BLaER1 treated with 17β-estradiol and CSF1 and Interleukin-3, amounts not matched to agents 10 nM and 100 nM (cell line): Measurements from ENCODE around the gene ADAMTS2.

Experiments
- H3K27ac ChIP-seq, 11 experiments: shearing (Covaris generic); formaldehyde crosslinking; 2 replicates each; pipeline ENCODE4 v1.8.1; 2022
- H3K27me3 ChIP-seq, 11 experiments: shearing (Covaris generic); formaldehyde crosslinking; 2 replicates each; pipeline ENCODE4 v1.8.1; 2022
- H3K36me3 ChIP-seq, 11 experiments: shearing (Covaris generic); formaldehyde crosslinking; 2 replicates each; pipeline ENCODE4 v1.8.1; 2022
- H3K4me1 ChIP-seq, 10 experiments: shearing (Covaris generic); formaldehyde crosslinking; 2 replicates each; pipeline ENCODE4 v1.8.1; 2022
- H3K4me2 ChIP-seq, 11 experiments: shearing (Covaris generic); formaldehyde crosslinking; 2 replicates each; pipeline ENCODE4 v1.8.1; 2022
- H3K4me3 ChIP-seq, 10 experiments: shearing (Covaris generic); formaldehyde crosslinking; 2 replicates each; pipeline ENCODE4 v1.8.1; 2022
- H3K9ac ChIP-seq, 11 experiments: shearing (Covaris generic); formaldehyde crosslinking; 2 replicates each; pipeline ENCODE4 v1.8.1; 2022
- H3K9me3 ChIP-seq, 11 experiments: shearing (Covaris generic); formaldehyde crosslinking; replicated peaks in 1 of 11; 2 replicates each; pipeline ENCODE4 v1.8.1; 2022
- H4K20me1 ChIP-seq, 11 experiments: shearing (Covaris generic); formaldehyde crosslinking; 2 replicates each; pipeline ENCODE4 v1.8.1; 2022
- Cebpa-rat ChIP-seq, 11 experiments: shearing (Covaris generic); IDR thresholded peaks; 2 replicates each; pipeline ENCODE4 v1.8.1; 2022

Gene ADAMTS2

DNA sequence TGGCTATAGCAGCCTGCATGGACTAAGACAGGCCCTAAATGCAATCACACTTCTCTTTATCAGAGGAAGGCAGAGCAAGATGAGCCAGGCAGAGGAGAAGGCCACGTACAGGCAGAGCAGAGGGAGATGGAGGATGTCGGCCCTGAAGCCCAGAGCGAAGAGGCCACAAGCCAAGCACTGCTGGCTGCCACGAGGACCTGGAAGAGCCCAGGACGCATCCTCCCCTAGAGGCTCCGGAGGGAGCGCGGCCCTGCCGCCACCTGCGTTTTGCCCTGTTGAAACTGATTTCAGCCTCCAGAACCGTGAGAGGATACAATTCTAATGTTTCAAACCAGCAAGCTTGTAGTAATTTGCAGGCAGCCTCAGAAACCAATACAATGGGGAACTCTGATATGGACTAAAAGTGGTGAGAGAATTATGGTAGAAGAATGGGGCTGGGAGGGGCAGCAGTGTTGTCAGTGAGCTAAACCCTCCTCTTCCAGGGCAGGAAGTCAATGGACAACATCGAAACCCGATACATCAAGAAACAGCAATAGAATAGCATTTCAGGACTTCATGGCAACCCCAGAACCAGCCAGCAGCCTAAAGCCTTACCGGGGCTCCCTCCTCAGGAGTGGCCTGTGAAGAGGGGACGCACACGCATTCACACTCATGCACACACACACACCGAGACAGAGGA lies 32.6 kb downstream of the ADAMTS2 start:
- Histone ChIP-seq H3K4me2 (no peak overlapping the region), H3K9me3 (peaks cover 0 to 7% (median 0%) of the 10 kb centered on the region in 11 experiments; a peak in 3 of 22 replicates), H3K36me3 (no peaks in the 10 kb centered on the region), H3K4me1 (peaks cover 0 to 27% (median 23%) of the 10 kb centered on the region in 10 experiments; a peak in 13 of 20 replicates), H3K27ac (no peak overlapping the region), H3K9ac (no peak overlapping the region), H4K20me1 (peaks cover 0 to 5% (median 0%) of the 10 kb centered on the region in 11 experiments; a peak in 2 of 22 replicates), H3K27me3 (no peaks in the 10 kb centered on the region), H3K4me3 (no peak overlapping the region)
- no peak for TF ChIP-seq Cebpa-rat (IDR thresholded peaks at IDR 0.05)

DNA sequence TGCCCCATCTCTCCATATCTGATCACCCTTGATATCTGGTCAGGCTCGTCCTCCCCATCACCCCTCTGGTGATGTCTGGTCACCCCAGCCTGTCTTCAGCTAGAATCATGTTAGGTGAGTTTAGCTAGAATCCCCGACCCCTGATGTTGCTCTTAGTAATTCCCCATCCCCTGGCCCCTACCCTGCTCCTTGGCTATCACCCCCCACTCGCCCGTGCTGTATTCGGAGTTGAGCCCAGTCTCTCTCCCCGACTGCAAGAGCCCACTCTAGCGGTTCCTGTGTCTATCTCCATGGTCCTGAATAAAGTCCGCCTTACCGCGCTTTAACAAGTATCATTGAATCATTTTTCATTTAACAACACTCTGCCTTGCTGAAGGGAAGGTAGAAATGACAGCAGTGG lies 33.7 kb downstream of the ADAMTS2 start:
- H3K36me3 ChIP-seq: no peaks in the 10 kb centered on the region
- no peak overlapping the region for H3K27ac ChIP-seq
- no peak overlapping the region for H3K4me3 ChIP-seq
- H3K9ac ChIP-seq: no peak overlapping the region
- H4K20me1 ChIP-seq: no peaks in the 10 kb centered on the region; a peak in 1 of 22 replicates
- H3K4me2 ChIP-seq: peak overlapping the region in 2 of 11 experiments; percentile 50 to 65; a peak in 4 of 22 replicates
- peaks cover 0 to 27% (median 23%) of the 10 kb centered on the region in 10 experiments; a peak in 13 of 20 replicates for H3K4me1 ChIP-seq
- H3K9me3 ChIP-seq: peaks cover 0 to 7% (median 0%) of the 10 kb centered on the region in 11 experiments; a peak in 3 of 22 replicates
- H3K27me3 ChIP-seq: no peaks in the 10 kb centered on the region
- no peak for TF ChIP-seq Cebpa-rat (IDR thresholded peaks at IDR 0.05)

DNA sequence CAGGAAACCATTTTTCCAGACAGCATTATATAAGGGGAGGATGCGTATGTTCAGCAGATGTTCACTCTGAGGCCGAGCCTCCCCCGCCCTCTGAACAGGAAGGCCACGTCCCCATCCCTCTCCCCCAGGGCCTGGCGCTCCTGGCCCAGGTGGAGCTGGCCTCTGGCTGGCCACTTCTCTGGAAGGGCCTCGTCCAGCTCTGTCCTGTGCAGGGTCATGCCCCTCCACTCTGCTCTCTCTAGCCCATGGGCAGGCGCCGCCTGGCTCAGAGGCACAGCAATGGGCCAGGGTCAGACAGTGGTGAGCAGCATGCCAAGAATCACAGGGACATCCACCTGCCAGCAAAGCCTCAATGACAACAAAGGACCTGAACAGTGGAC lies 34.2 kb downstream of the ADAMTS2 start:
- no peak overlapping the region for H3K4me3 ChIP-seq
- no peaks in the 10 kb centered on the region for H3K36me3 ChIP-seq
- peaks cover 0 to 27% (median 23%) of the 10 kb centered on the region in 10 experiments; a peak in 13 of 20 replicates for H3K4me1 ChIP-seq
- peaks cover 0 to 8% (median 0%) of the 10 kb centered on the region in 11 experiments; a peak in 3 of 22 replicates for H3K9me3 ChIP-seq
- no peak overlapping the region for H3K27ac ChIP-seq
- peak overlapping the region in 7 of 11 experiments; percentile 4 to 65 (median 32); a peak in 10 of 22 replicates for H3K4me2 ChIP-seq
- H3K9ac ChIP-seq: no peak overlapping the region
- no peaks in the 10 kb centered on the region for H3K27me3 ChIP-seq
- H4K20me1 ChIP-seq: no peaks in the 10 kb centered on the region; a peak in 1 of 22 replicates
- no peak for TF ChIP-seq Cebpa-rat (IDR thresholded peaks at IDR 0.05)

DNA sequence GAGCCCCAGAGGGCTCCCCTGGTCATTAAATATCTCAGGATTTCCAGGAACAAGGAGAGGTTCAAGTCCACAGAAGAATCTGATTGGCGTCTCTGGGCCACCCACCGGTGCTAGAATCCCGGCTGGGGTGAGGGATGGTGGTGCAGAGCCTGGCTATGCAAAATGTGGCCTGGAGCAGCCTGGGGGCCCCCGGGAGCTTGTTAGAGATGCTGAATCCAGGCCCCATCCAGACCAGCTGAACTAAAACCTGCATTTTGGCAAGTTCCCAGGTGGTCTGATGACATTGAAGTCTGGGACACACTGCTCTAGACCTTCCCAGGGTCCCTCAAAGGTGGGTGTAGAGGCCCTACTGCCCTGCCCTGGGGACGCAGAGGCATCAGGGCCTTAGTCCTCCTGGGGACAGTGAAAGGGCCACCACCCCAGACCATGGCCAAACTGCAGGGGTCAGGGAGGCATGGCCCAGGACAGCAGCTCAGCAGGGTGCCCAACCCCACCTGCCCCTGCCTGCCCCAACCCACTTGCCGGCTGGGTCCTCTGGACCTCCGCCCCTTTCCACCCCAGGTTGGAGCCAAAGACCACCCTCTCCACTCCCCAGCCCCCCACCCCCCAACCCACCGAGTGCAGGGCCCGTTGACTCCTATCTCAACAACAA lies 34.7 kb downstream of the ADAMTS2 start:
- Histone ChIP-seq H3K36me3 (no peaks in the 10 kb centered on the region), H3K4me3 (no peak overlapping the region), H4K20me1 (no peaks in the 10 kb centered on the region; a peak in 1 of 22 replicates), H3K27me3 (no peaks in the 10 kb centered on the region), H3K9me3 (peaks cover 0 to 14% (median 0%) of the 10 kb centered on the region in 11 experiments; a peak in 4 of 22 replicates), H3K27ac (no peak overlapping the region), H3K9ac (no peak overlapping the region), H3K4me2 (peak overlapping the region in 7 of 11 experiments; percentile 22 to 65 (median 47); a peak in 12 of 22 replicates), H3K4me1 (peaks cover 0 to 27% (median 23%) of the 10 kb centered on the region in 10 experiments; a peak in 13 of 20 replicates)
- TF ChIP-seq Cebpa-rat (IDR thresholded peaks at IDR 0.05): no peak

DNA sequence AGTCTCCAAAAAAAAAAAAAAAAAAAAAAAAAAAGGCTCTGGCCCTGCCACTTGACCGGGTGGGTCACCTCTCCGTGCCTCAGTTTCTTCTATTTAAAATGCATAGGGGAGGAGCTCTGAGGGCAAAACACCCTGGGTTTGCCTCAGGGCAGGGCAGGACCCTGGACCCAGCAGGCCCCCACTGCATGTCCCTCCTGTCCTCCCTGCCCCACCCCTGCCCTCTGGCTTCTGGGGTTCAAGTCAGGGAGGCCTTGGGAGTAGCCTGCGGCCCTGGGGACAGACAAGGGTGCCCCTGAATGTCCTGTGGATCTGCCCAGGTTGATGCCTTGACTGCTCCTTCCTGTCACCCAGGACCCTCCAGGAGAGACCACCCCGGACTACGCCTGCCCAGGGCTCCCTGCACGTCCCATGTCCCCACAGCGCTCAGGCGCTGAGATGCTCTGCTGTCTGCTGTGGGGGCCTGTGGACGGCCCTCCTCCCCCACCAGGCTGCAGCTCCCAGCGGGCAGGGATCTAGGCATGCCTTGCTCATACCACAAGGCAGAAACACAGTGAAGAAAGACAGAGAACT lies 35.4 kb downstream of the ADAMTS2 start:
- no peak overlapping the region for H3K27ac ChIP-seq
- no peaks in the 10 kb centered on the region for H3K27me3 ChIP-seq

DNA sequence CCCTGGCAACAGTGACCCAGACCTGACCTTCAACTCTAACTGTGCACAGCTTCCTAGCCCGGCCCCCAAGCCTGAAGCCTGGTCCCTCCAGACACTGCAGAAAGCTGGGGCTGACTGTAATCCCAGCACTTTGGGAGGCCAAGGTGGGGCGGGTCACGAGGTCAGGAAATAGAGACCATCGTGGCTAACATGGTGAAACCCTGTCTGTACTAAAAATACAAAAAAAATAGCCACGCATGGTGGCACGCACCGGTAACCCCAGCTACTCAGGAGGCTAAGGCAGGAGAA lies 35.9 kb downstream of the ADAMTS2 start:
- peaks cover 0 to 27% (median 23%) of the 10 kb centered on the region in 10 experiments; a peak in 13 of 20 replicates for H3K4me1 ChIP-seq
- H3K27me3 ChIP-seq: no peaks in the 10 kb centered on the region
- no peak overlapping the region for H3K9ac ChIP-seq
- TF ChIP-seq Cebpa-rat (IDR thresholded peaks at IDR 0.05): no peak
- H3K9me3 ChIP-seq: peaks cover 10 to 26% (median 12%) of the 10 kb centered on the region in 11 experiments
- H3K27ac ChIP-seq: no peak overlapping the region
- peak overlapping the region in 7 of 11 experiments; percentile 0 to 65 (median 47); a peak in 12 of 22 replicates for H3K4me2 ChIP-seq
- no peaks in the 10 kb centered on the region for H3K36me3 ChIP-seq
- H3K4me3 ChIP-seq: no peak overlapping the region
- H4K20me1 ChIP-seq: no peaks in the 10 kb centered on the region; a peak in 1 of 22 replicates

More for the DNA sequence above, 35.4 kb downstream of the ADAMTS2 start:
- no peak overlapping the region for H3K4me3 ChIP-seq
- peaks cover 5 to 21% (median 7%) of the 10 kb centered on the region in 11 experiments; a peak in 21 of 22 replicates for H3K9me3 ChIP-seq
- H3K4me2 ChIP-seq: peak overlapping the region in 8 of 11 experiments; percentile 0 to 65 (median 44); a peak in 13 of 22 replicates
- H4K20me1 ChIP-seq: no peaks in the 10 kb centered on the region; a peak in 1 of 22 replicates
- TF ChIP-seq Cebpa-rat (IDR thresholded peaks at IDR 0.05): no peak
- no peak overlapping the region for H3K9ac ChIP-seq
- H3K36me3 ChIP-seq: no peaks in the 10 kb centered on the region
- H3K4me1 ChIP-seq: peaks cover 0 to 27% (median 23%) of the 10 kb centered on the region in 10 experiments; a peak in 13 of 20 replicates

DNA sequence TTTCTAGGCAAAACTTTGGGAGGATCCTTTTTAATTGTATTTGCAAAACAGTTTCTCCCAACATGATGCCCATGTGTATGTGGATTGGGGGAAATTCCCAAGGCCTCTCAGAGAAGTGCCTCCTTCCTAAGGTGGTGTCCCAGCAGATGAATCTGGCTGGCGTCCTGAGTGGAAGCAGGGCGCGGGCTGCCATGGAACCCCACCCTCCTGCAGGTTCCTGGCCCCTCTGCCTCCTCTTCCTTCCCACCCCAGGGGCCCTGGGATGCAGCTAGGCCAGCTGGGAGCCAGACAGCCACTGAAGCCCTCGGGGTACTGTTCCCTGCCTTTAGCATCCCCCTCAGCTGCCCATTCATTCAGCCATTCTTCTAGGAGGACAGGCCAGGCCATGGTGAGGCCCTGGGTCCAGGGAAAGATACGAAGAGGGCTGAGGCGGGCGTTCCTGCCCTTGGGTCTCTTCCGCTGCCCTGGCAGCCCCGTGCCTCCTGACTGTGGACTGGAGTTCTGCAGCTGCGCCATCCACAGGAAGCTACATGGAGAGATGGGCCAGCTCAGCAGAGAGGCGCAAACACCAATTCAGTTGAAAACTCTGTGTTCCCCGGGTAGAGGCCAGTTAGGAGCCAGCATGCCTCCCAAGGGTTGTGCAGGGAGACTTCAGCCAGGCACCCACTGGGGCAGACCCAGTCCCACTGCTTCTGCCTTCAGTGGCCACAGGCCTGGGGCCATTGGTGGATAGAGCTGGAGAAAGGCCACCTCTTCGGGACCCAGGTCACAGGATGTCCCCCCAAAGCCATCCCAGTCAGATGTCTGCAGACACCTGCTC lies 36.5 kb downstream of the ADAMTS2 start:
- H3K36me3 ChIP-seq: no peaks in the 10 kb centered on the region
- H3K27ac ChIP-seq: no peak overlapping the region
- H3K27me3 ChIP-seq: no peaks in the 10 kb centered on the region

DNA sequence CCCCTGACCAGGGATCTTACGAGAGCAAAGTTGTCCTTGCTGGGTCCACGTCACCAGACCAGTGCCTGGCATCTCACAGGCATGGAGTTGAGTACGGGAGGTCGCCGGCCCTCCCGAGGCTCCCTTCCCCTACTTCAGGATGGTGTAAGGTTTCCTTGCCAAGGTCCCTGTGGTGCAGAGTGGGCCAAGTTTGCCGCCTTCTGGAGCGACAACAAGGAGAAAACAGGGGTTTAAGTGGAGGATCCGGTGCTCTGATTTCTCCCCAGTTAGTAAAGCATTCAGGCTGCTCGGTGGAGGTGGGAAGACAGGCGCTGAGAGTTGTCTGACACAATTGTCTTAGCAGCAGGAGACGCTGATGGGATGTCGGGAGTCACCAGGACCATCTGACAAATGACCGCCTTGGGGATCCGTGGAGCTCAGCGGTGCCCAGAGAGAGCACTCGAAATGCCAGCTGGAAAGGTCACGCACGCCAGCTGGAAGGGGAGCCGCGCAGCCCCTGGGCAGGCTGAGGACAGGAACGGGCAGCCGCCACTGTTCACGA lies 37.3 kb downstream of the ADAMTS2 start:
- peaks cover 7 to 30% (median 25%) of the 10 kb centered on the region in 10 experiments for H3K4me1 ChIP-seq
- no peaks in the 10 kb centered on the region; a peak in 1 of 22 replicates for H4K20me1 ChIP-seq
- H3K36me3 ChIP-seq: no peaks in the 10 kb centered on the region
- no peaks in the 10 kb centered on the region for H3K27me3 ChIP-seq
- H3K9ac ChIP-seq: no peak overlapping the region
- peaks cover 15 to 35% (median 24%) of the 10 kb centered on the region in 11 experiments for H3K9me3 ChIP-seq
- H3K4me3 ChIP-seq: no peak overlapping the region
- no peak overlapping the region for H3K27ac ChIP-seq
- H3K4me2 ChIP-seq: no peak overlapping the region
- TF ChIP-seq Cebpa-rat (IDR thresholded peaks at IDR 0.05): no peak

More for the DNA sequence above, 36.5 kb downstream of the ADAMTS2 start:
- H4K20me1 ChIP-seq: no peaks in the 10 kb centered on the region; a peak in 1 of 22 replicates
- H3K4me1 ChIP-seq: peaks cover 0 to 27% (median 23%) of the 10 kb centered on the region in 10 experiments; a peak in 16 of 20 replicates
- H3K9me3 ChIP-seq: peaks cover 15 to 31% (median 16%) of the 10 kb centered on the region in 11 experiments
- TF ChIP-seq Cebpa-rat (IDR thresholded peaks at IDR 0.05): no peak
- H3K9ac ChIP-seq: no peak overlapping the region
- peak overlapping the region in 7 of 11 experiments; percentile 0 to 65 (median 47); a peak in 12 of 22 replicates for H3K4me2 ChIP-seq
- no peak overlapping the region for H3K4me3 ChIP-seq
